Measurements from ENCODE around the gene TNNT3.
"Not testable (repeated sequence)": the region's sequence is repeated elsewhere in the genome, so short reads cannot be mapped to it uniquely, and the experiment has no call there.

The TNNT3 gene

DNA sequence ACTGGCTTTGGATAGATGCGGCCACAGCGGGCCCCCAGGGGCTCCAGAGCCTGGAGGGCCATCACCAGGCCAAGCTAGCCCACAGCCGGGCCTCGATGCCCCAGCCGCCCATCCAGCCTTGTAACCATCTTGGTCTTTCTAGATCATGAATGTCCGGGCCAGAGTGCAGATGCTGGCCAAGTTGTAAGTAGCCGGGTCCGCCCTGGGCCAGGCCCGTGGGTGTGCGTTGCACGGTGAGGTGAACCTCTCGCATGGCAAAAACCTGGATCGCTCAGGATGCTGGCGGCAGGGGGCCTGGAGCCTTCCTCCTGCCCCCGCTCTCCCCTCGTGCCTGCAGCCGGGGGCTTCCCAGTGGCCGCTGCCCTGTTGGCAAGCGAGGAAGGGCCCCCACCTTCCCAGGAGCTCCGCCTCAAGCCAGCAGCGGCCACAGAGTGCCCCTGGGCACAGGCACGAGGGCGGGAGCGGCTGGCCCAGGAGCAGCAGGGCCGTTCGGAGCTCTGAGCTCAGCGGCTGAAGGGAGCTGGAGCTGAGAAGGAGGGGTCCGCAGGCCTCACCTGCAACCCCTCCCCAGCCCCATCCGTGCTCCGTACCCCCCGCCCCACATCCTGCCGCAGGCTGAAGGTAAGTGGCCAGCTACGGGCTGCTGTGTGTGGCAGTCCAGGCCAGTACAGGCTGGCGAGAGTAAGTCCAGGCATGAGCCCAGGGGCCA is 16.7 kb downstream of the TNNT3 start:
- no peak for DNase-seq

DNA sequence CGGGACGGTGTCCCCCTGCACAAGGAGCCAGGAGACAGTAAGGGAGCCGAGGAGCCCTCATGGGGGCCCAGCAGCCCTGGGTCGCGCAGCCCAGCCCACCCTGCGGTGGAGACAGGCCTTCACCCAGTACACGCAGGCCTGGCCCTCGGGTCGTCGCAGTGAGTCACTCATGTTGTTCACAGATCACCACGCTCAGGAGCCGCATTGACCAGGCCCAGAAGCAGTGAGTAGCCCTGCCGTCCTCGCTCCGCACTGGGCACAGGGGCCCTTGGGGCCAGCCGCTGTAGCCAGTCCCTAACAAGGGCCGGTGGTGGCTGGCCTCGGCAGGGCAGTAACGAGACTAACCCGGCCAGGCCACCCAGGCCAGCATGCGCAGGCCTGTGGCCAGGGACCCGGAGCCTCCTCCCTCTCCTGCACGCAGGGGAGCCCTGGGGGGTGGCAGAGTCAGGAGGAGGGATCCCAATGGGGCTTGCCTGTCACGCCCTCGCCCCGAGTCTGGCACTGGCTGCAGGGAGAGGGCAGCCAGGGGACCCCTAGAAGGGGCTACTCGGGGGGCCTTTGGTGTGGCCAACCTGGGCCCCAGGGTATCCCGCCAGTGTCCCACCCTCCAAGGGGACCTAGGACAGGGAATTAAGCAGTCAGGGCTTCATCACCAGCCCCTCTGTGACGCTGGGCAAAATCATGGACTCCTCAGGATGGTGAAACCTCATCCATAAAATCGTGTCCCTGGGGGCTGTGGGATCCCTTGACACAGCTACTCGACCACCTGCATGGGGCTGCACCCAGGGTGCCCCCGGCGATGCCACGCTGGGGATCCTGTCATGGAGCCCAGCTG is 17.5 kb downstream of the TNNT3 start:
- no peak for DNase-seq

DNA sequence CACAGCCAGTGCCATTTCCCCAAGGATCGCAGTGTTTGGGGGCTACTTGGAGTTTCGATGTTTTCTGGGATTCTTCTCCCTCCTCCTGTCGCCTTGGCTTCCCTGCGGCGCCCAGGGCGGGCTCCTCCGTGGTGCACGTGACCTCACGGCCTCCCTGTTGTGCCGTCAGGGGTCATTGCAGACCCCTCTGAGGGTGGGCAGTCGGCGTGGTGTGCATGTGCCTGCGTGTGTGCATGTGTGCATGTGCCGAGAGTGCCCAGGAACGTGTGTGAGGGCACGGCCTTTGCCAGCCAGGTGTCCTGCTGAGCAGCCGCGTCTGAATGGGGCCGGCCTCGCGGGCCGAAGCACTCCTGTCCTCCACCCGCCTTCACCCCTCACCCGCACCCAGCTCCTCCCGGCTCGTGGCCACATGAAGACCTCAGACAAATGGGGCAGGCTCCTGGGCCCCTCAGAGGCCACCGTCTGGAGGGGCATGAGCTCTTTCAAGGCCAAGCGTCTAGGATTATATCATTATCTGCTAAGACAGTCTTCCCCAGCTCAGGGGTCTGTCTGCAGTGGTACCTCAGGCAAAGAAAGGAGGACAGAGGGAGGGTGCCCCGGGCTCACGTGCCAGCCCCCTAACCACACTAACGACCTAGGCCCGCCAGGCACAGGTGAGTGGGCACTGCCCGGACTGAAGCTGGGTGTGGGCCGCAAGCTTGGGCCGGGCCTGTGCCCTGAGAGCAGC is 18.3 kb downstream of the TNNT3 start:
- DNase-seq, result no peak

DNA sequence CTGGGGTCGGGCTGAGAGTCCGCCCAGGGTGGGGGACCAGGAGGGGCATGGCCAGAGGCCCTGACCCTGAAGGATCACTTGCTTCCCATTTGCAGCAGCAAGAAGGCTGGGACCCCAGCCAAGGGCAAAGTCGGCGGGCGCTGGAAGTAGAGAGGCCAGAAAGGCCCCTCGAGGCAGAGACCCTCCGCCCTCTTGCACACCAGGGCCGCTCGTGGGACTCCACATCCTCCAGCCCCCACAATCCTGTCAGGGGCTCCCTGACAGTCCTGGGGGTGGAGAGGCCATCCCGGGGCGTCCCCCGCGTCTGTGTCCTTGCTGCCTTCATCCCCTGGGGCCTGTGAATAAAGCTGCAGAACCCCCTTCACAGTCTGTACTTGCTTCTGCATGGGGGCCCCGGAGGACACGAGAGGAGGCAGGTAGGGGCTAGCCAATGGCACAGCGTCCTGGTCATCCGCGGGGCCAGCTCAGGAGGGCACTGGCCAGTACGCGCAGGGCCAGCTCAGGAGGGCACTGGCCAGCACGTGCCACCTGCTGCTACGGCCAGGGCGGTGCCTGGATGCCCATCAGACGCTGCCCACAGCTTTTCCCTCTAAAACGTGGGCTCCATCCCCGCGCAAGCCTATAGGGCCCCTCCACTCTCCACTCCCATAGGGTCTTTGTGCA is 19.0 kb downstream of the TNNT3 start:
- no peak for DNase-seq

DNA sequence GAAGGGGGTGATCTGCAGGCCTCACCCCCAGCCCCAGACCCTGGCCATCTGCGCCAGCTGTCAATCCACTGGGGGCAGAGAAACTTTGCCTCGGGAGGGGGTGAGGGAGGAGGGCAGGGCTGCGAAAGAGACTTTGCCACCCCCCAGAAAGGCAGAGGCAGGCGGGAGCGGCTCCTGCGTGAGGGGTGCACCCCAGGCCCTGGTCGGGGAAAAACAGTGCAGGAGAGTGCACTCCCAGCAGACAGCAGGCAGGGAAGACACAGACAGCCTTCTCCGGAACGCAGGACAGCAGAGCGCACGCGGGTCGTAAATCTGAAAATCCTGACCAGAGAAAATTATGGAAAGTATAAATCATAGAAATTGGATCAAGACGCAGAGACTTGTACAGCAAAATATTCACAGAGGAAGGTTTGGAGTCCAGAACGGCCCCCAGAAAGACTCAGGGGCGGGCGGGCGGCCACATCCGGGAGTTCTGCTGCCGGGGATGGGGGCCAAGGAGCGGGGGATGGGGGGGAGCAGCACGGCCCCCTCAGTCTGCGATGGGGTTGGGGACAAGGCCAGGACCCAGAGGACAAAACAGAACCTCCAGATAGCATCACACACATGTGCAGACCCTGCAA is 19.6 kb downstream of the TNNT3 start:
- no peak for DNase-seq

DNA sequence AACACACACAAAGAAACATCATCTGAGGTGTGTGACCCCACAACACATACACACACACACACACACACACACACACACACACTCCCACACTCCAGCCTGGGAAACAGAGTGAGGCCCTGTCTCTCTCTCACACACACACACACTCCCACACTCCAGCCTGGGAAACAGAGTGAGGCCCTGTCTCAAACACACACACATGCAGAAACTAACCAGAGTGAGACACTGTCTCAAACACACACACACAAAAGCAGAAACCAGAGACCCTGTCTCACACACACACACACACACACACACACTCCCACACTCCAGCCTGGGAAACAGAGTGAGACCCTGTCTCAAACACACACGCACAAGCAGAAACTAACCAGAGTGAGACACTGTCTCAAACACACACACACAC is 20.3 kb downstream of the TNNT3 start:
- DNase-seq, result not testable (repeated sequence)

DNA sequence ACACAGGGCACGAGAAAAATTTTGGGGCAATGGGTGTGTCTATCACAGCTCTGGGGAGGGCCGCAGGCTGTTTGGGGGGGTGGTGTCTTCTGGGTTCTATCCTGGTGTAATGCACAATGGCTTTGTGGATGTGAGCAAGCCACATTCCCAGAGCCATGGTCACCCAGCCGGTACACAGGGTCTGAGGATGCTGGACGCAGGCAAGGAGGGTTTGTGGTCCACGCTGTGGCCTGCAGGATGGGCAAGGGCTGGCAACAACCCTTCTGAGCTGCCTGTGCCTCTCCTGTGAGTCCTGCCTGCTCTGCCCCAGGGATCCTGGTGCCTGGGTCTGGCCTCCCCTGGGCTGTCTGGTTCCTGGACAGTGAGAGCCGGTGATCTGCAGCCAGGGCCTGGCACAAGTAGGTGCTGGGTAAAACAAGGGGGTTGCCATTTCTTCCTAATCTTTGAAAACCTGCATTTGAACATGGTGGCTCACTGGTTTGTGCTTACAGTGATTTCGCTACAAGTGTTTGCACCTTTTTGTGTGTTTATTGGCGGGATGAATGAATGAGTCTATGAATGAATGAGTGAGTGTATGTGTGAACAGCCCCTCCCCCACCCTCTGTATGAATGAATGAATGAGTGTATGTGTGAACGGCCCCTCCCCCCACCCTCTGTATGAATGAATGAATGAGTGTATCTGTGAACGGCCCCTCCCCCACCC is 23.2 kb downstream of the TNNT3 start:
- no peak for DNase-seq

DNA sequence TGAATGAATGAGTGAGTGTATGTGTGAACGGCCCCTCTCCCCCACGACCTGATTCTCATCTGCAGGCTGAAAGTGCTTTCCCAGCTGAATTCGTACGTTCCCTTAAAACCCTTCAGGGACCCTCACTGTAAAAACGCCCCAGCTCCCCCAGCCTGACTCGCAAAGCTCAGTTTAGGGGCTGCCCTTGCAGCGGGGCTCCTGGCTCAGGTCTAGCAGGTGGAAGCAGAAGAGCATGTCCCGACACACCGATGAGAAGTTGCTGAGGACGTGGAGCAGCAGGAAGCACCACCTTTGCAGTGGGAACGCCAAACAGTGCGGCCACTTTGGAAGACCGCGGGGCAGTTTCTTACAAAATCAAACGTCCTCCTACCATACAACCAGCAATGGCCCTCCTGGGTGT is 24.1 kb downstream of the TNNT3 start:
- DNase-seq, result no peak

DNA sequence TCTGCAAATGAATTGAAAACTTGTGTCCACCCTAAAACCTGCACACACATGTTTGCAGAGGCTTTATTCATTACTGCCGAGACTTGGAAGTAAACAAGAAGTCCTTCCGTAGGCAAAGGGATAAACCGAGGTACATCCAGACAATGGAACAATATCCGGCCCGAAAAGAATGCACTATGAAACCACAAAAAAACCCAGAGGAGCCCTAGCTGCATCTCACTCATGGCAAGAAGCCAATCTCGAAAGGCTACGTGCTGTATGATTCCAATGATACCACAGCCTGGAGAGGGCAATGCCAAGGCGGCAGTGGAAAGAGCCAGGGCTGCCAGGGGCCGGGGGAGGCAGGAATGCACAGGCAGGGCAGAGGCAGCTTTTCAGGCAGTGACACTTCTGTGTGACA is 24.5 kb downstream of the TNNT3 start:
- no peak for DNase-seq

DNA sequence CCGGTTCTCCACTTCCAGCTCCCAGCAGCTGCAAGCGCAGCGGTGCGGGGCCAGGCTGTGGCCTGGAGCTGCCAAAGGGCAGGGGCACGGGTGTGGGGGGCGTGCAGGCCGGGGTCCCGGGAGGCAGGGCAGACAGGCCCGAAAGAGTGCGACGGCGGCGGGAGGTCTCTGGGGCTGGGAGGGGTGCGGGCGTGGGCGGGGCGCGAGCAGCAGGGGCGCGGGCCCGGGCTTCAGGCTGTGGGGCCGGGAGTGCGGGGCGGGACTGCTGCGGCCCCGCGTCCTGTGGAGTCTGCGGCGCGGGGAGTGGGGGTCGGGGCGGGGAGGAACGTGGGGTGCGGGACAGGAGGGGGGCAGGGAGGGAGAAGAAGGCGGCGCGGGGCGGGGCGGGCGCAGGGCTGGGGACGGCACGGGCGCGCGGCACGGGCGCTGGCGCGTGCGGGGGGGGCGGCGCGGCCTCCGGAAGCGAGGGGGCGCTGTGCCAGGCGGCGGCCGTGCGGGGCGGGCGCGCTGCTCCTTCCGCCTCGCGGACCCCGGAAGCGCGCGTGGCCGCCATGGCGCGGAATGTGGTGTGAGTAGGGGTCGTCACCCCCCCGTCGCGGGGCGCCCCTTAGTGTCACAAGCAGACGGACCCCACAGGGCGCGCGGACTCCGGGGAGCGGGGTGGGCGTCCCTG is 27.4 kb downstream of the TNNT3 start, which contains the start of gene MRPL23:
Gene MRPL23, plus strand, starts transcription at position 521 of the 673 bp plus-strand sequence. Its CDS starts 31 bp downstream, at position 552.
- DNase-seq, result no peak

DNA sequence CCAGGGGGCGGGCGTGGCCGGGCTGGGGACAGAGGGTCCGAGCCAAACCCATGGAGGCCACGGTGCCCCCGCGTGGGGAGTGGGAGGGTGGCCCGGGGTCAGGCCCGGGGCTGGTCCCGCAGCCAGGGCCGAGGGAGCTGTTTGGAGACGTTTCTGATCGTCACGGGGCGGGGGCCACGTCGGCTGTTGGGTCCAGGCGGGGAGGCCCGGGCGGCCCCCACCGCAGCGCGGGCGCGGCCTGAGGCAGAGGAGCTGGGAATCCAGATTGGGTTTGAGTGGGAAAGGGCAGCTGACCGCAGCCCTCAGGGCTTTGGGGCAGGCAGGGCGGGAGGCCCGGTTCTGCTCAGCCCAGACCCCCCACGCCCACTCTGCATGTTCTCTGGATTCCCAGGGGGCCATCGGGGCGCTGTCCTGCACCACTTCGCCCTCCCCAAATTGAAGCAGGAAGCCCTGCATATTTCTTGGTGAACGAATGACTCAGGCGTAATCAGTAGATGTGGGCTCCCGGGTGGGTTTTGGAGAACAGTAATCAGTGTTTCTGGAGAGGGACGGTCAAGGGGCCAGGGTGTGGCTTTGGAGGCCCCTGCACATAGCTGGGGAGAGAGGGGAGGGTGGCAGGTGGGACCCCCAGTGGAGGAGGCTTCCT is 28.2 kb downstream of the TNNT3 start:
- DNase-seq, result no peak

DNA sequence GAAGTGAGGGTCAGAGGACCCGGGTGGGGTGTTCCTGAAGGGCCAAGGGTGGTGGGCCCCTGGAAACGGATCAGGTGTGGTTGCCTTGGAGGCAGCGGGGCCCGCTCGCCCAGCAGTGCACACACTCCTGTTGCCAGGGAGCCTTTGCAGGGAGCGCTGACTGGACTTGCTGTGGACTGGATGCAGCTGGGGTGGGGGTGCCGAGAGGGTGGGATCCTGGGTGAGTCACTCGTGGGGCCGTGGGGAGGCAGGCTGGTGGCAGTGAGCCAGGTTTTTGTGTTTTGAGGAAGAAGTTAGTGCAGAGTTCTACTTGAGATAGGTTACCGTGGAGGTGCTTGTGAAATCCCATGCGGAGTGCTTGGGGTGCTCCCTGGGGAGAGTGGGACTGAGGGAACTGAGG is 28.9 kb downstream of the TNNT3 start:
- DNase-seq, result no peak

DNA sequence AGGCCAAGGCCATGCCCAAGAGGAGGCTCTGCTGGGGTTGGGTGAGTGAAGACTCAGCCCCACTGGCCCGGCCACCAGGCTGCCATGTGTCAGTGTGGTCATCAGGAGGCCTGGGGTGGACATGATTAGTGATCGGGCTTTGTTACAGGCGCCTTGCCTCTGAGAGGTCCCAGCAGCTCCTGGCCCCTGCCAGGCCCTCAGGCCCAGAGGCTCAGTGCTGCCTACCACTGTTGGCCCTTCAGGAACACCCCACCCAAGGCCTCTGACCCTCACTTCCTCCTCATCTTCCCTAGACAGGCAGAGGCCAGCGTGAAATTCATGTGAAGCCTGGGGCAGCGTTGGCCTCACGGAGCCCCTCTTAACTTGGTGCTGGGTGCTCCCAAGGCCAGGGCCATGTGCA is 29.8 kb downstream of the TNNT3 start:
- DNase-seq, result no peak

DNA sequence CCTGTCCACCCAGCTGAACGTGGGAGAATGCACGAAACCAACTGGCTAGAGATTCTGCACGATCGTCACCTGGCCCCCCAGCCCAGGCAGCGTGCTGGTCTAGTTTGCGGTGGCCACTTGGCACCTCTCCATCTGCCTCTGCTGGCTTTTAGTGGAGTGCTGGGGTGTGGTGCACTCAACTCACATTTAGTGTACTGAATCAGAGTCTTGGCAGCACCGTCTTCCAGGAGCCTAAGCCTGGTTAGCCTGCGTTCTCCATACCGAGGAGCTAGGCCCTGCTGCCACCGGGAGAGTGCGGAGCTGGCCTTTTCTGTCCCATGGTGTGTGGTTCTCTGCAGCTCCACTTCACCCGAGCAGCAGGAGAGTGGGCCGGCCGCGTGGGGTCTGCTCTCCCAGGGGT is 30.4 kb downstream of the TNNT3 start:
- DNase-seq, result no peak

DNA sequence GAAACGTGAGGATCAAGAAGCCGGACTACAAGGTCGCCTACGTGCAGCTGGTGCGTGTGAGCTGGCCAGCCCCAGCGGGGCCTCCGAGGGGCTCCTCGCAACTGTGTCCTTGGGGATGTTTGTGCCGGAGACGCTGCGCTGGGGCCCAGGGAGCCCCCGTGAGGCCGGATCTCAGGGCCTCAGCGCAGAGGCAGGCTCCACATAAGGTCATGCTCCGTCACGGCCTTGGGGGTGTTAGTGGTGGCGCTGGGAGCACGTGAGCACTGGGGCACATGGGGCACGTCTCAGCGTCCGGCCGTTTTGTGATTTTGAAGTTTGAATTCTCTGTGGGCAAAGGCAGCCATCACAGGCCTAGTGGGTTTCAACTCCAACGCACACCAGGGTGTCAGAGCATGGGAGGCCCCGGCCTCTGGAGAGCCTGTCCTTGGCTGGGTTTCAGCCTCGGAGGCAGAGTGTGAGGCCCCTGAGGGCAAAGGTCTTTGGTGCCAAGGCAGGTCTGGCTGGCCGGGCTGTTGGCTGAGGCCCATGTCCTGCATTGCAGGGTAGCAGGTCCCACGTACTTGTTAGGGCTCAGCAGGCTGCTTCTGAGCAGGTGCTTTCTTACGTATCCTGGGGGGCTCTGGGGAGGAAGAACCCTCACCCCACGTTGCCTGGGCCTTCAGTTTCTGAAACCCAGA is 33.4 kb downstream of the TNNT3 start:
- DNase-seq, result no peak

DNA sequence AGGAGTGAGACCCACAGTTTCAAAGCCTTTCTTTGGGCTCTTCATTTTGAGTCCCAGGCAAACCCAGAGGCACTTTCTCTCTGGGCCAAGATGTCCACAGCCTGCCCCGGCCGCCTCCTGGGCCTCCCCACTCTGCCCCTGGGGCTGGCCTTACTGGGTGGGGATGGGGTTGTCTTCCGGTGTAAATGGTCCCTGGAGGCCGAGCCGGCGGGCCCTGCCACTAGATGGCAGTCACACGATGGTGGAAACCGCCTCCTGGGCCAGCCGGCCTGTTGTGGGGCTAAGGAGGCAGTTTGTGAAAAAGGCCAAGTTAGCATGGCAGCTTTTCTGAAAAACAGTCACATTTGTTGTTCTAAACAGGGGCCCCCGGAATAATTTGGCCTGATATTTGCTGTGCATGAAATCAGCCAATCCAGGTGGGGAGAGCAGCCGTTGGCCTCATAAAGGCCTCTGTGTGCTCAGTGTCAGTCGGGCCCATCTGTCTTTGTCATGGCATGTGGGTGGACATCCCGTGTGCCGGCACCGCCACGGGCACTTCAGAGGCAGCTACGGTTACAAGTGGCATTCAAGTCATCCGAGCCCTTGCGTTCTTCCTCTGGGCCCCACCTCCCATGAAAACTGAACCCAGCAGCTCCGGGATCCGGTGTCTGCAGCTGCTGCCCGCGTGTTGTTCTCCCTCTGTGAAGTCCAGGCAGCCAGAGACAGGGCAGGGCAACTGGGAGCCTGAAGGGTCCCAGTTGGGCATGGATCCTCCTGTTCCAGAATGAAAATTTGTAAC is 34.2 kb downstream of the TNNT3 start:
- no peak for DNase-seq

DNA sequence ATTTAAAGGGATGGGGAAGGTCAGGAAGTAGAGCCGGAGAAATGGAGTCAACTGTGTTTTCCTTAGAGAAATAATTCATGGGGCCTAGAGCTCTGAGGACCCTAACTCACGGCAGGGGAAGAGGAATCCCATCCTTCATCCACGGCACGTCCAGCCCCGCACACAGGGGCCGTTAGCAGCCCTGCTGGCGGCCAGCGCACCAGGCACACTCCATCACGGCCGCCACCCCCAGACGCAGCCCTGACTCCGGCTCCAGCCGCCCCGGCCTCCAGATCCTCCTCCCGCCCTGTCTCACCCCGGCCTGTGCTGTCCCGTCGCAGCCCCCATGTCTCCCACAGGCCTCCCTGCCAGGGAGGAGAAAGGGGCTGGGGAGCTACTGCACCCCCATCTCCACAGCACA is 38.9 kb downstream of the TNNT3 start:
- DNase-seq, result no peak

DNA sequence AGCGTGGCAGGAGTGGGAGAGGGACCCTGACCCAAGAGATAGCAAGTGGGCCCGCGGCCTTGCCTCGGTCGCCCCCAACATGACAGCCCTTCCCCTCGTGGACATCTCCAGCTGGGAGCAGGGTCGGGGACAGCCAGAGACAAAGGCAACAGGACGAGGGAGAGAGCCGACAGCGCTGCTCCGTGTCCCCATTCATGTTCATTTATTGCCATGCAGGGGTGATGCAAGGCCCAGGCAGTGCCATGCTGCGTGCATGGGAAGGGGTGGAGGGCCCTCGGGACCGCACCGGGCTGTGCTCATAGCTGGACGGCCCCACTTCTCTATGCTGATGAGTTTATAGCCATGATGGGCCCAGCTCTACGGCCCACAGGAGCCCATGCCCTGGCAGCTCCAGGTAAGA is 40.3 kb downstream of the TNNT3 start:
- no peak for DNase-seq

DNA sequence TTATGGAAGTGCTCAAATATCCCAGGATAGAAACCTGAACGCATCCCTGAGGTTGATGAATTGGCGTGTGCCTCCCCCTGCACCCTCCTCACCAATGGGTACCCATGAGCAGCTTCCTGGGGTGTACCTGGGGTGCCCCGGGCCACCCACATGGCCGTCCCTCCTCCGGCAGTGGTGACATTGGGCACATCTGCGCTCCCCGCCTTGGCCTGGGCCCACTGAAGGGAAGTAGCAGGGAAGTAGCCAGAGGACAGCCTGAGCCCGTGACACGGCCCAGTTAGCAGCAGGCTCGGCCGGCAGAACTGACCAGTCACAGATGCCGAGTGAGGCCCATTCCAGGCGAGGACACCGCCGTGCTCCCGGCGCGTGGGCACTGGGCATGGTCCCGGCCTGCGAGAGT is 44.4 kb downstream of the TNNT3 start:
- no peak for DNase-seq

DNA sequence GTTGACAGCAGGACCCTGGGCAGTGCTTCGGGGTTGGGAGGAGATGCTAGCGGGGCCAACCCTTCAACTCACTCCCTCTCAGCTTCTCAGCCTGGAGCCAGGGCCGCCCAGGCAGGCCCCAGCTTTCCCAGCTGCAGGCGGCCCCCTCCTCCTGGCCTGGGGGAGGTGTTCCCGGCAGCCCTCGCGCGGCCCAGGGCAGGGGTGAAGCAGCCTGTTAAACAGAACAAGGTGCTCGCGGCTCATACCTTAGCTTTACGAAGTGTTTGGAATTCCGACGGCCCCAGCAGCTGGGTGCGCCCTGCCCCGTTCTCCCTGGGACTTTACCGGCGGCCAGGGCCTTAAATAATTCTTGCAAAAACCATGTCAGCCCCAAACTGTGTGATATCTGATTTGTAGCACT is 44.8 kb downstream of the TNNT3 start:
- no peak for DNase-seq

Data from NCI-H446 (cell line).